Activated naive CD8-positive, alpha-beta T cell treated with anti-CD3 and anti-CD28 coated beads, Interleukin-2, amount 50 U/mL, for 24 hours (primary cell): ENCODE measurements around the gene VKORC1.

ENCODE experiments used
- ATAC-seq: fragments of 150-1000 bp; cut with Tn5 transposase; one replicate; pipeline ENCODE4 v1.10.0; 2021
- DNase-seq: peaks from one replicate; pipeline ENCODE4 v3.0.0; 2021
- H3K27ac Mint-ChIP-seq: one replicate; pipeline ENCODE4 v1.8.0; 2021; ENCODE audit warnings: mild to moderate bottlenecking, mixed read lengths
- H3K27me3 Mint-ChIP-seq: one replicate; pipeline ENCODE4 v1.8.0; 2021; ENCODE audit warnings: mixed read lengths
- H3K36me3 Mint-ChIP-seq: one replicate; pipeline ENCODE4 v1.8.0; 2021; ENCODE audit warnings: low read depth, mixed read lengths
- H3K4me1 Mint-ChIP-seq: one replicate; pipeline ENCODE4 v1.8.0; 2021; ENCODE audit warnings: mixed read lengths
- H3K4me3 Mint-ChIP-seq: one replicate; pipeline ENCODE4 v1.8.0; 2021; ENCODE audit warnings: mild to moderate bottlenecking, moderate library complexity, mixed read lengths
- H3K9me3 Mint-ChIP-seq: one replicate; pipeline ENCODE4 v1.8.0; 2021; ENCODE audit warnings: mixed read lengths

Gene VKORC1

GRCh38 chr16:31076319-31076718, 18.3 kb downstream of the VKORC1 start:
- Mint-ChIP-seq H3K4me1 (peaks cover 42% of the 10 kb centered on the region), H3K27me3 (no peaks in the 10 kb centered on the region), H3K9me3 (no peaks in the 10 kb centered on the region), H3K36me3 (peaks cover 36% of the 10 kb centered on the region), H3K27ac (no peak overlapping the region), H3K4me3 (no peak overlapping the region)
- ATAC-seq (no peak), DNase-seq (no peak)

GRCh38 chr16:31074814-31075183, 19.8 kb downstream of the VKORC1 start:
- peaks cover 42% of the 10 kb centered on the region for H3K4me1 Mint-ChIP-seq
- DNase-seq (no peak), ATAC-seq (no peak)
- H3K27me3 Mint-ChIP-seq, result no peaks in the 10 kb centered on the region
- H3K9me3 Mint-ChIP-seq, result no peaks in the 10 kb centered on the region
- H3K27ac Mint-ChIP-seq, result peak overlapping the region; percentile 99
- H3K4me3 Mint-ChIP-seq, result peak overlapping the region; percentile 100
- peaks cover 32% of the 10 kb centered on the region for H3K36me3 Mint-ChIP-seq

- H3K4me3 Mint-ChIP-seq, result peak within 1 kb of the TSS; percentile 100
- H3K27me3 Mint-ChIP-seq, result no peaks in the 10 kb centered on the region
- peak within 1 kb of the TSS; percentile 99 for H3K27ac Mint-ChIP-seq
- DNase-seq, result peak; percentile 96
- H3K4me1 Mint-ChIP-seq, result peaks cover 41% of the 10 kb centered on the region
- peak; percentile 84 for ATAC-seq
- H3K36me3 Mint-ChIP-seq, result peaks cover 28% of the 10 kb centered on the region
- H3K9me3 Mint-ChIP-seq, result no peaks in the 10 kb centered on the region
These were observed 20.4 kb downstream of the VKORC1 start, which contains the start of the genes ZNF646 and ZNF668 for GRCh38 chr16:31073970-31074813. Gene ZNF646 (plus strand): TSS chr16:31074422. CDS start chr16:31076325, 1,903 bp downstream. Gene ZNF668 (minus strand): TSS chr16:31074240. CDS start chr16:31064459, 9,781 bp downstream.

- Mint-ChIP-seq H3K4me3 (peak overlapping the region; percentile 100), H3K27ac (peak overlapping the region; percentile 99), H3K36me3 (peaks cover 19% of the 10 kb centered on the region), H3K9me3 (no peaks in the 10 kb centered on the region), H3K27me3 (no peaks in the 10 kb centered on the region), H3K4me1 (peaks cover 41% of the 10 kb centered on the region)
- DNase-seq, result peak; percentile 93
- peak; percentile 58 for ATAC-seq
These were observed 21.2 kb downstream of the VKORC1 start for GRCh38 chr16:31073142-31073969.

GRCh38 chr16:31072540-31073141, 22.0 kb downstream of the VKORC1 start:
- ATAC-seq (no peak), DNase-seq (peak; percentile 32)
- no peaks in the 10 kb centered on the region for H3K27me3 Mint-ChIP-seq
- H3K4me1 Mint-ChIP-seq, result peaks cover 35% of the 10 kb centered on the region
- no peaks in the 10 kb centered on the region for H3K9me3 Mint-ChIP-seq
- peak overlapping the region; percentile 92 for H3K4me3 Mint-ChIP-seq
- H3K27ac Mint-ChIP-seq, result peak overlapping the region; percentile 85
- peaks cover 12% of the 10 kb centered on the region for H3K36me3 Mint-ChIP-seq

GRCh38 chr16:31071861-31072260, 22.7 kb downstream of the VKORC1 start:
- Mint-ChIP-seq H3K36me3 (peaks cover 9% of the 10 kb centered on the region), H3K9me3 (no peaks in the 10 kb centered on the region), H3K27ac (peak overlapping the region; percentile 85), H3K27me3 (no peaks in the 10 kb centered on the region), H3K4me3 (peak overlapping the region; percentile 92), H3K4me1 (peaks cover 35% of the 10 kb centered on the region)
- DNase-seq, result no peak
- no peak for ATAC-seq

GRCh38 chr16:31067342-31067741, 27.3 kb downstream of the VKORC1 start:
- no peak for DNase-seq
- Mint-ChIP-seq H3K4me1 (peaks cover 44% of the 10 kb centered on the region), H3K27ac (no peak overlapping the region), H3K36me3 (peaks cover 17% of the 10 kb centered on the region), H3K4me3 (no peak overlapping the region), H3K27me3 (no peaks in the 10 kb centered on the region), H3K9me3 (no peaks in the 10 kb centered on the region)
- no peak for ATAC-seq

- DNase-seq (no peak), ATAC-seq (no peak)
- Mint-ChIP-seq H3K9me3 (no peaks in the 10 kb centered on the region), H3K4me3 (peak overlapping the region; percentile 29), H3K36me3 (peaks cover 21% of the 10 kb centered on the region), H3K27ac (no peak overlapping the region), H3K27me3 (no peaks in the 10 kb centered on the region), H3K4me1 (peaks cover 35% of the 10 kb centered on the region)
These were observed 29.6 kb downstream of the VKORC1 start for GRCh38 chr16:31064882-31065461.

- DNase-seq, result no peak
- Mint-ChIP-seq H3K4me3 (peak overlapping the region; percentile 29), H3K36me3 (peaks cover 21% of the 10 kb centered on the region), H3K27me3 (no peaks in the 10 kb centered on the region), H3K9me3 (no peaks in the 10 kb centered on the region), H3K4me1 (peaks cover 32% of the 10 kb centered on the region), H3K27ac (no peak overlapping the region)
- peak; percentile 12 for ATAC-seq
These were observed 30.6 kb downstream of the VKORC1 start for GRCh38 chr16:31063843-31064611.

GRCh38 chr16:31063495-31063842, 31.1 kb downstream of the VKORC1 start:
- H3K4me1 Mint-ChIP-seq, result peaks cover 32% of the 10 kb centered on the region

GRCh38 chr16:31061813-31062440, 32.7 kb downstream of the VKORC1 start:
- Mint-ChIP-seq H3K27ac (no peak overlapping the region), H3K4me1 (peaks cover 32% of the 10 kb centered on the region), H3K27me3 (no peaks in the 10 kb centered on the region), H3K4me3 (no peak overlapping the region), H3K36me3 (peaks cover 24% of the 10 kb centered on the region), H3K9me3 (no peaks in the 10 kb centered on the region)
- no peak for ATAC-seq
- no peak for DNase-seq

More at GRCh38 chr16:31063495-31063842, 31.1 kb downstream of the VKORC1 start:
- Mint-ChIP-seq H3K27me3 (no peaks in the 10 kb centered on the region), H3K27ac (no peak overlapping the region), H3K9me3 (no peaks in the 10 kb centered on the region), H3K36me3 (peaks cover 22% of the 10 kb centered on the region), H3K4me3 (no peak overlapping the region)
- DNase-seq (no peak), ATAC-seq (no peak)

- H3K36me3 Mint-ChIP-seq, result peaks cover 24% of the 10 kb centered on the region
- no peak overlapping the region for H3K4me3 Mint-ChIP-seq
- DNase-seq (no peak), ATAC-seq (no peak)
- no peaks in the 10 kb centered on the region for H3K27me3 Mint-ChIP-seq
- H3K9me3 Mint-ChIP-seq, result no peaks in the 10 kb centered on the region
- peaks cover 28% of the 10 kb centered on the region for H3K4me1 Mint-ChIP-seq
- no peak overlapping the region for H3K27ac Mint-ChIP-seq
These were observed 33.3 kb downstream of the VKORC1 start for GRCh38 chr16:31061126-31061812.

- Mint-ChIP-seq H3K4me3 (no peak overlapping the region), H3K4me1 (peaks cover 8% of the 10 kb centered on the region), H3K27me3 (no peaks in the 10 kb centered on the region), H3K27ac (no peak overlapping the region), H3K9me3 (no peaks in the 10 kb centered on the region), H3K36me3 (peaks cover 6% of the 10 kb centered on the region)
- no peak for ATAC-seq
- DNase-seq, result no peak
These were observed 39.0 kb downstream of the VKORC1 start for GRCh38 chr16:31055613-31056012.
